Upper lobe of left lung (tissue), 4 donors: Measurements from ENCODE around the gene WASF3.

ENCODE experiments used
- CTCF ChIP-seq, 6 experiments: fragments of 450-650 bp in 4 of 6; fragments of 200-600 bp in 2 of 6; sonication (generic) in 2 of 6; IDR thresholded peaks; one replicate each; pipeline ENCODE4 v1.5.1; 2016 to 2019; ENCODE audit warnings: antibody characterized with exemption in 6 of 6
- POLR2A ChIP-seq, 4 donors: fragments of 450-650 bp; IDR thresholded peaks; one replicate each; pipeline ENCODE4 v1.5.1; 2016 to 2017; ENCODE audit warnings: antibody characterized with exemption in 4 of 4, mild to moderate bottlenecking in 2 of 4
- POLR2AphosphoS5 ChIP-seq, 2 donors: sonication (generic); formaldehyde crosslinking; IDR thresholded peaks; one replicate each; pipeline ENCODE4 v1.5.1; 2017; ENCODE audit warnings: antibody characterized with exemption in 2 of 2

- TF ChIP-seq CTCF (IDR thresholded peaks at IDR 0.05): no peak
- TF ChIP-seq POLR2AphosphoS5 (IDR thresholded peaks at IDR 0.05): no peak
- no peak for TF ChIP-seq POLR2A (IDR thresholded peaks at IDR 0.05)
Observed at GRCh38 chr13:26735677-26736076, 178.2 kb downstream of the WASF3 start.
